ENCODE data around the gene PTRH1. TPM values are rescaled to one million over a fixed set of nuclear protein-coding genes. Genes with fewer than 3 reads are reported as not detected.

PTRH1 gene
- polyA plus RNA-seq, 1 experiment: 5.2 TPM

- H3K4me3 ChIP-seq (ENCODE audit: low read depth, low read length): no peak overlapping the region
- H3K27ac ChIP-seq (ENCODE audit: low read depth, low read length): no peak overlapping the region
- no peaks in the 10 kb centered on the region for H3K9me3 ChIP-seq (ENCODE audit: control insufficient read depth, insufficient read depth, low read length)
- no peak for TF ChIP-seq CTCF (IDR thresholded peaks at IDR 0.05; ENCODE audit: low read depth, low read length)
- no peaks in the 10 kb centered on the region for H3K27me3 ChIP-seq (ENCODE audit: control insufficient read depth, insufficient read depth, low read length)
- ChIA-PET POLR2A (interaction anchor here (0.6 kb wide), 1 partner anchor 55 kb away, joined by 3 read pairs; no protein-coding TSS in a partner anchor), CTCF (no interaction called here)
- no peak for DNase-seq (ENCODE audit: low read depth, low spot score)
Measured at GRCh38 chr9:127682351-127683136, 32.9 kb downstream of the PTRH1 start.

- Histone ChIP-seq H3K27ac (ENCODE audit: low read depth, low read length) (no peak overlapping the region), H3K4me3 (ENCODE audit: low read depth, low read length) (no peak overlapping the region), H3K9me3 (ENCODE audit: control insufficient read depth, insufficient read depth, low read length) (no peaks in the 10 kb centered on the region), H3K27me3 (ENCODE audit: control insufficient read depth, insufficient read depth, low read length) (no peaks in the 10 kb centered on the region)
- no peak for DNase-seq (ENCODE audit: low read depth, low spot score)
- ChIA-PET CTCF (interaction anchor here (1.0 kb wide), 1 partner anchor 54 kb away, joined by 3 read pairs; the partner anchor contains the start of gene TOR2A), POLR2A (no interaction called here)
- no peak for TF ChIP-seq CTCF (IDR thresholded peaks at IDR 0.05; ENCODE audit: low read depth, low read length)
Measured at GRCh38 chr9:127680846-127681245, 34.6 kb downstream of the PTRH1 start.

DNA sequence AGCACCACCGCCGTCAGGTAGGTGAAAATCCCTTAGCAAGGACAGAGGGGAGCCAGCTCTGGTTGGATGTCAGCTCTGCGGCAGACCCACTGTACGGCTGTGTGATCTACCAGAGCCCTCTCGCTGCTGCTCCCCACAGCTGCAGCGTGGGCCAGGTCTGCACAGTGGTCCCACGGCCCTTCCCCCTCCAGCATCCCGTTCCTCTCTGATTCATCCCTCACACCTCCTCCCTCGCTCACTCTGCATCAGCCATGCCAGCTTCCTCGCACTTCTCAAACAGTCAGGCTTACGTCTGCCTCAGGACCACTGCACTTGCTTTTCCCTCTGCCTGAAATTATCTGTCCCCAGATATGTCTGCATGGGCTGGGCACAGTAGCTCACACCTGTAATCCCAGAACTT, 35.2 kb downstream of the PTRH1 start:
- no peak for DNase-seq (ENCODE audit: low read depth, low spot score)
- no peaks in the 10 kb centered on the region for H3K9me3 ChIP-seq (ENCODE audit: control insufficient read depth, insufficient read depth, low read length)
- H3K4me3 ChIP-seq (ENCODE audit: low read depth, low read length): no peak overlapping the region
- POLR2A ChIA-PET: no interaction called here
- CTCF ChIA-PET: no interaction called here
- no peak overlapping the region for H3K27ac ChIP-seq (ENCODE audit: low read depth, low read length)
- no peak for TF ChIP-seq CTCF (IDR thresholded peaks at IDR 0.05; ENCODE audit: low read depth, low read length)
- no peaks in the 10 kb centered on the region for H3K27me3 ChIP-seq (ENCODE audit: control insufficient read depth, insufficient read depth, low read length)

- no peak overlapping the region for H3K27ac ChIP-seq (ENCODE audit: low read depth, low read length)
- no peaks in the 10 kb centered on the region for H3K27me3 ChIP-seq (ENCODE audit: control insufficient read depth, insufficient read depth, low read length)
- no peak for DNase-seq (ENCODE audit: low read depth, low spot score)
- ChIA-PET POLR2A (no interaction called here), CTCF (no interaction called here)
- no peak for TF ChIP-seq CTCF (IDR thresholded peaks at IDR 0.05; ENCODE audit: low read depth, low read length)
- H3K4me3 ChIP-seq (ENCODE audit: low read depth, low read length): no peak overlapping the region
- no peaks in the 10 kb centered on the region for H3K9me3 ChIP-seq (ENCODE audit: control insufficient read depth, insufficient read depth, low read length)
Measured at GRCh38 chr9:127679506-127679905, 36.0 kb downstream of the PTRH1 start.

- DNase-seq (ENCODE audit: low read depth, low spot score): no peak
- ChIA-PET CTCF (no interaction called here), POLR2A (interaction anchor here (0.5 kb wide), 1 partner anchor 1856 kb away, joined by 3 read pairs; no protein-coding TSS in a partner anchor)
- TF ChIP-seq CTCF (IDR thresholded peaks at IDR 0.05; ENCODE audit: low read depth, low read length): no peak
- Histone ChIP-seq H3K27ac (ENCODE audit: low read depth, low read length) (no peak overlapping the region), H3K4me3 (ENCODE audit: low read depth, low read length) (no peak overlapping the region), H3K27me3 (ENCODE audit: control insufficient read depth, insufficient read depth, low read length) (no peaks in the 10 kb centered on the region), H3K9me3 (ENCODE audit: control insufficient read depth, insufficient read depth, low read length) (no peaks in the 10 kb centered on the region)
Measured at GRCh38 chr9:127676638-127677037, 38.8 kb downstream of the PTRH1 start.

Data from AG04450 (cell line).